HG03159 (cell line): ENCODE data around the gene HIP1R.

Experiments used
- ATAC-seq: cut with Tn5 transposase; IDR thresholded peaks from one replicate; pipeline ENCODE4 v1.9.1; 2021; ENCODE audit warnings: mild to moderate bottlenecking, moderate library complexity; ENCODE audit not compliant: unreplicated experiment

The HIP1R gene

GRCh38 chr12:122847921-122848421, 12.7 kb downstream of the HIP1R start:
- no peak for ATAC-seq

- no peak for ATAC-seq
Observed at GRCh38 chr12:122848471-122849351, 13.5 kb downstream of the HIP1R start.

- ATAC-seq, result no peak
Observed at GRCh38 chr12:122849352-122850047, 14.2 kb downstream of the HIP1R start.

GRCh38 chr12:122850048-122850445, 14.8 kb downstream of the HIP1R start:
- no peak for ATAC-seq

- no peak for ATAC-seq
Observed at GRCh38 chr12:122850695-122851350, 15.6 kb downstream of the HIP1R start.

- no peak for ATAC-seq
Observed at GRCh38 chr12:122851820-122852219, 16.6 kb downstream of the HIP1R start.

GRCh38 chr12:122852336-122853275, 17.3 kb downstream of the HIP1R start:
- no peak for ATAC-seq

GRCh38 chr12:122853582-122854245, 18.5 kb downstream of the HIP1R start:
- no peak for ATAC-seq

GRCh38 chr12:122854554-122854953, 19.3 kb downstream of the HIP1R start:
- no peak for ATAC-seq

GRCh38 chr12:122855071-122855829, 20.0 kb downstream of the HIP1R start:
- no peak for ATAC-seq

GRCh38 chr12:122855928-122856831, 20.9 kb downstream of the HIP1R start:
- no peak for ATAC-seq

- no peak for ATAC-seq
Observed at GRCh38 chr12:122856999-122857671, 21.9 kb downstream of the HIP1R start.

- ATAC-seq, result no peak
Observed at GRCh38 chr12:122858171-122858570, 22.9 kb downstream of the HIP1R start.

GRCh38 chr12:122858591-122859302, 23.5 kb downstream of the HIP1R start:
- ATAC-seq, result no peak

- ATAC-seq, result no peak
Observed at GRCh38 chr12:122859303-122860039, 24.2 kb downstream of the HIP1R start.
